A673 (cell line): ENCODE data around the gene TMEM72. TPM values are rescaled to one million over a fixed set of nuclear protein-coding genes. Genes with fewer than 3 reads are reported as not detected.

Source experiments
- BruUV-seq: library from RNA; stranded (reverse); fragments of 400-500 nt; replicated peaks from 2 replicates; lab custom pipeline; 2021; lab: Mats Ljungman, UMichigan
- CTCF ChIA-PET: fragments of 300-600 bp; sonication (Branson Sonifier 250); formaldehyde crosslinking; loops from one replicate; lab custom pipeline; 2022; ENCODE audit warnings: antibody characterized with exemption; lab: Charles Lee
- POLR2A ChIA-PET: fragments of 300-600 bp; sonication (Branson Sonifier 250); formaldehyde crosslinking; loops from one replicate; lab custom pipeline; 2022; ENCODE audit warnings: antibody characterized with exemption; ENCODE audit not compliant: low non-redundant PET; lab: Charles Lee
- DNase-seq: peaks from one replicate; pipeline ENCODE4 v3.0.0-alpha.2; 2015; ENCODE audit warnings: low spot score
- H3K27ac ChIP-seq: fragments of 200-600 bp; sonication (generic); 2 replicates; pipeline ENCODE4 v1.5.1; 2016; ENCODE audit warnings: mixed run types, low read depth, mild to moderate bottlenecking, mixed read lengths, antibody characterized with exemption, low read length; ENCODE audit not compliant: poor library complexity, severe bottlenecking
- H3K27me3 ChIP-seq: fragments of 200-600 bp; sonication (generic); replicated peaks from 2 replicates; pipeline ENCODE4 v1.6.1; 2017; ENCODE audit warnings: mixed run types, low read depth, mild to moderate bottlenecking, mixed read lengths, antibody characterized with exemption, low read length; ENCODE audit not compliant: insufficient read depth, poor library complexity
- H3K36me3 ChIP-seq: fragments of 200-600 bp; sonication (generic); 2 replicates; pipeline ENCODE4 v1.6.1; 2016; ENCODE audit warnings: mixed run types, mild to moderate bottlenecking, mixed read lengths, antibody characterized with exemption, low read length; ENCODE audit not compliant: insufficient read depth, poor library complexity, severe bottlenecking
- H3K4me1 ChIP-seq: fragments of 200-600 bp; sonication (generic); 2 replicates; pipeline ENCODE4 v1.6.1; 2017; ENCODE audit warnings: mixed run types, mild to moderate bottlenecking, mixed read lengths, antibody characterized with exemption, low read length; ENCODE audit not compliant: insufficient read depth, poor library complexity, severe bottlenecking
- H3K4me3 ChIP-seq: fragments of 200-600 bp; sonication (generic); 2 replicates; pipeline ENCODE4 v1.5.1; 2016; ENCODE audit warnings: low read depth, mixed run types, mild to moderate bottlenecking, mixed read lengths, low read length; ENCODE audit not compliant: poor library complexity, severe bottlenecking
- H3K9me3 ChIP-seq: fragments of 200-600 bp; sonication (generic); 2 replicates; pipeline ENCODE4 v1.6.1; 2016; ENCODE audit warnings: mixed run types, low read depth, mild to moderate bottlenecking, mixed read lengths, antibody characterized with exemption, low read length; ENCODE audit not compliant: poor library complexity, severe bottlenecking
- EZH2 ChIP-seq: fragments of 200-600 bp; sonication (generic); IDR thresholded peaks from 2 replicates; pipeline ENCODE4 v1.6.1; 2017; ENCODE audit warnings: borderline replicate concordance, low read depth, mild to moderate bottlenecking, mixed read lengths, antibody characterized with exemption, low read length; ENCODE audit not compliant: poor library complexity, severe bottlenecking
- intact Hi-C: fragments of 100-400 bp; cut with micrococcal nuclease; formaldehyde crosslinking; loops from one replicate; pipeline ENCODE4 v1.10.0; 2022; ENCODE audit not compliant: unreplicated experiment
- total RNA-seq: library from RNA; stranded (reverse); gene quantifications from 2 replicates; pipeline ENCODE4 v1.2.3, GENCODE V29; 2021
- TF ChIP-seq, protein P1 (sequence below): fragments of 300-800, 200-600 bp; sonication (generic); conservative IDR thresholded peaks from 2 replicates; pipeline ENCODE4 v1.5.1; 2017; ENCODE audit warnings: low read depth, mild to moderate bottlenecking, antibody characterized with exemption, low read length, moderate library complexity, mixed read lengths

Gene TMEM72
- total RNA-seq, 1 experiment from 2014 or later: 0.80 TPM

DNA sequence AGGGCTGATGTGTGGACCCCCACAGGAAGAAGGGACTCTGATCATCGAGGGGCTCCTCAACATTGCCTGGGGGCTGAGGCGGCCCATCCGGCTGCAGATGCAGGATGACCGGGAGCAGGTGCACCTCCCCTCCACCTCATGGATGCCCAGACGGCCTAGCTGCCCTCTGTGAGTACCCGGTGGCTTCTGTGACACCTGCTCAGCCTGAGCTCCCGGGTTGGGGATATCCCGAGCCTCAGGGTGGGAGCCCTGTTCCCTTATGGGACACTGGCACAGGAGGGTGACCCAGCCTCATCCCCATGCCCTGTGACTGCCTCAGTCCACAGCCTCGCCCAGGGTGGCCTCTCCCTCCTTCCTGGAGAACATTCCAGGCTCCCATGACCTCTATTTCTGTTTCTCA is 71.4 kb downstream of the TMEM72 start:
- no peak overlapping the region for H3K27ac ChIP-seq
- H3K27me3 ChIP-seq: no peaks in the 10 kb centered on the region
- intact Hi-C loops: no loop called here
- no peak overlapping the region for H3K4me3 ChIP-seq
- BruUV-seq: no TSS peak
- no peaks in the 10 kb centered on the region for H3K9me3 ChIP-seq
- ChIA-PET CTCF (no interaction called here), POLR2A (no interaction called here)
- no peak for DNase-seq
- H3K36me3 ChIP-seq: no peaks in the 10 kb centered on the region
- TF ChIP-seq, protein P1, sequence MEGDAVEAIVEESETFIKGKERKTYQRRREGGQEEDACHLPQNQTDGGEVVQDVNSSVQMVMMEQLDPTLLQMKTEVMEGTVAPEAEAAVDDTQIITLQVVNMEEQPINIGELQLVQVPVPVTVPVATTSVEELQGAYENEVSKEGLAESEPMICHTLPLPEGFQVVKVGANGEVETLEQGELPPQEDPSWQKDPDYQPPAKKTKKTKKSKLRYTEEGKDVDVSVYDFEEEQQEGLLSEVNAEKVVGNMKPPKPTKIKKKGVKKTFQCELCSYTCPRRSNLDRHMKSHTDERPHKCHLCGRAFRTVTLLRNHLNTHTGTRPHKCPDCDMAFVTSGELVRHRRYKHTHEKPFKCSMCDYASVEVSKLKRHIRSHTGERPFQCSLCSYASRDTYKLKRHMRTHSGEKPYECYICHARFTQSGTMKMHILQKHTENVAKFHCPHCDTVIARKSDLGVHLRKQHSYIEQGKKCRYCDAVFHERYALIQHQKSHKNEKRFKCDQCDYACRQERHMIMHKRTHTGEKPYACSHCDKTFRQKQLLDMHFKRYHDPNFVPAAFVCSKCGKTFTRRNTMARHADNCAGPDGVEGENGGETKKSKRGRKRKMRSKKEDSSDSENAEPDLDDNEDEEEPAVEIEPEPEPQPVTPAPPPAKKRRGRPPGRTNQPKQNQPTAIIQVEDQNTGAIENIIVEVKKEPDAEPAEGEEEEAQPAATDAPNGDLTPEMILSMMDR: no peak
- no peak for TF ChIP-seq EZH2
- peaks cover 18% of the 10 kb centered on the region for H3K4me1 ChIP-seq

DNA sequence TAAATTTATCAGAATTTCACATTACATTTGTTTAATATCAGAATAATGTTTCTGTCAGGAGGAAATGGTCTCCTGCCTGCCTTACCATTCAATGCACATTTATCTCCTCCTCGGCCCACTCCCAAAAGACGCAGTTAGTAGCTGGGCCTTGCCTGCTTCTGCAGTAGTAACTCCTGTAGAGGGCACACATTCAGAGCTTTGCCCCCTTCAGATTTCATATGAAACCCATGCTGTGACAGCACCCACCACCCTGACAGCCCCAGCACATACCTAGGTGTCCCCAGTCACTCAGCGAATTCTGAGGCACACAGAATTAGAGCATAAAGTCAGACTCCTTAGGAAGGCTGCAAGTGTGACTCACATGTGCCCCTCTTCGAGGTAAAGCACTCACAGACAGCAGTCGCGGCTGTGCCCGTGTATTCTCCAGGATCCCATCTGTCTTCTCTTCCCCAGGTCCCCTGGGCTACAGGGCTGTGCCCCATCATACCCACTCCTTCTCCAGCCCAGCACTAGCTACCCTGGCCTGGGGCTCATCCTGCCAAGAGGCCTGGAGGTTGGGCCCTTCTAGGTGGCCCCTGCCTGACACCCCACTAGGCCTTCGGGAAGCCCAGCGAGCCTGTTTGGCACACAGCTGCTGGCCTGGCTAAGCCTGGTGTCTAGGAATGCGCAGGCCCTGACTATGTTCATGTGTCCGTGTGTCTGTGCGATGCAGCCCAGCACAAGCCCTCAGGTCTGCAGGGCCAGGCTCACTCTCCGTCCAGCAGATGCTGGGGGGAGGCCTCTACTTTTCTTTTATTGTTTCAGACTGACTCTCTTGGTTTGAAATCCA is 72.1 kb downstream of the TMEM72 start:
- peaks cover 12% of the 10 kb centered on the region for H3K4me1 ChIP-seq
- H3K27me3 ChIP-seq: no peaks in the 10 kb centered on the region
- no peak overlapping the region for H3K27ac ChIP-seq
- no peak for DNase-seq
- no peak overlapping the region for H3K4me3 ChIP-seq
- CTCF ChIA-PET: no interaction called here
- POLR2A ChIA-PET: no interaction called here
- no peaks in the 10 kb centered on the region for H3K36me3 ChIP-seq
- intact Hi-C loops: no loop called here
- no peaks in the 10 kb centered on the region for H3K9me3 ChIP-seq
- BruUV-seq: no TSS peak
- TF ChIP-seq, protein P1: no peak
- TF ChIP-seq EZH2: no peak

DNA sequence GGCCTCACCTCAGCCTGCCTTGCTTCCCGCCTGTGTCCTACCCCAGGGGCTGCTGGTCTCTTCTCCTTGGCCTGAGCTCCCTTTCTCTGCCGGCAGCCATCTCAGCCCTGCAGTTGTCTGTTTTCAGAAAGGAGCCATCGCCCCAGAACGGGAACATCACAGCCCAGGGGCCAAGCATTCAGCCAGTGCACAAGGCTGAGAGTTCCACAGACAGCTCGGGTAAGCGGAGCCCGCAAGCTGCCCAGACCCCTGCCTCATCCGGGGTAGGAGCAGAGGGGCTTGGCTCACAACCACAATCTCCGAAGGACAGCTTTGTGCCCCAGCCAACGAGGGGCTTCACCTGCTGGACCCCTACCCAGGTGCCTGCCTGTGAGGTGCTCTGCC is 72.8 kb downstream of the TMEM72 start:
- DNase-seq: no peak
- TF ChIP-seq EZH2: no peak
- TF ChIP-seq, protein P1: no peak
- ChIA-PET CTCF (no interaction called here), POLR2A (no interaction called here)
- no TSS peak for BruUV-seq
- no peaks in the 10 kb centered on the region for H3K36me3 ChIP-seq
- H3K4me1 ChIP-seq: peaks cover 6% of the 10 kb centered on the region
- H3K27me3 ChIP-seq: no peaks in the 10 kb centered on the region
- no peak overlapping the region for H3K4me3 ChIP-seq
- intact Hi-C loops: no loop called here
- no peak overlapping the region for H3K27ac ChIP-seq
- no peaks in the 10 kb centered on the region for H3K9me3 ChIP-seq
